Endothelial cell of umbilical vein (primary cell): ENCODE measurements around the gene MBD2. TPM values are rescaled to one million over a fixed set of nuclear protein-coding genes. Genes with fewer than 3 reads are reported as not detected.

Experiments used
- BruUV-seq: library from RNA; stranded (reverse); fragments of 400-500 nt; replicated peaks from 2 replicates; lab custom pipeline; 2021; lab: Mats Ljungman, UMichigan
- CTCF ChIA-PET: fragments of 300-600, 350-600 bp; sonication (Branson Sonifier 250); formaldehyde crosslinking; loops from one replicate; lab custom pipeline; 2021; ENCODE audit warnings: antibody characterized with exemption, inconsistent platforms; lab: Charles Lee
- POLR2A ChIA-PET: fragments of 300-600, 350-600 bp; sonication (Branson Sonifier 250); formaldehyde crosslinking; loops from one replicate; lab custom pipeline; 2021; ENCODE audit warnings: antibody characterized with exemption, inconsistent platforms; lab: Charles Lee
- DNase-seq: peaks from one replicate; pipeline ENCODE4 v3.0.0-alpha.2; 2011; ENCODE audit warnings: low read depth, low spot score
- FAIRE-seq: peaks from 2 replicates; lab custom pipeline; 2011; peaks lifted over from hg19 to GRCh38; lab: Jason Lieb, UNC
- H2AFZ ChIP-seq: 2 replicates; pipeline ENCODE4 v1.6.0; 2012; ENCODE audit warnings: low read depth, low read length, control low read depth, inconsistent platforms
- H3K27ac ChIP-seq: 2 replicates; pipeline ENCODE4 v1.5.1; 2011; ENCODE audit warnings: low read depth, mild to moderate bottlenecking, control low read depth, low read length, moderate library complexity; ENCODE audit not compliant: insufficient read depth
- H3K27me3 ChIP-seq, 2 experiments: 2 replicates each; pipeline versions ENCODE4 v1.6.0 to v1.6.1; 2011; ENCODE audit warnings: low read length in 2 of 2, mixed read lengths in 1 of 2; ENCODE audit not compliant: control insufficient read depth in 2 of 2, insufficient read depth in 2 of 2
- H3K36me3 ChIP-seq, 2 experiments: 2 replicates in 1 of 2; 3 replicates in 1 of 2; pipeline ENCODE4 v1.5.1; 2011; ENCODE audit warnings: low read length in 2 of 2, mild to moderate bottlenecking in 1 of 2, moderate library complexity in 1 of 2; ENCODE audit not compliant: control insufficient read depth in 2 of 2, insufficient read depth in 2 of 2; ENCODE audit errors: extremely low read depth in 1 of 2
- H3K4me1 ChIP-seq: 3 replicates; pipeline ENCODE4 v1.5.1; 2011; ENCODE audit warnings: mild to moderate bottlenecking, low read length; ENCODE audit not compliant: control insufficient read depth, insufficient read depth; ENCODE audit errors: extremely low read depth
- H3K4me2 ChIP-seq: 2 replicates; pipeline ENCODE4 v1.6.1; 2011; ENCODE audit warnings: low read length, control low read depth, mixed read lengths; ENCODE audit not compliant: insufficient read depth
- H3K4me3 ChIP-seq, 3 experiments: fragments of 200-600 bp in 1 of 3; sonication (generic), shearing (Covaris generic) in 1 of 3; replicated peaks in 1 of 3; 2 replicates each; pipeline ENCODE4 v1.5.1; 2011 to 2016; ENCODE audit warnings: control low read depth in 3 of 3, low read length in 3 of 3, mild to moderate bottlenecking in 2 of 3, inconsistent platforms in 1 of 3, low read depth in 1 of 3, moderate library complexity in 1 of 3; ENCODE audit not compliant: insufficient read depth in 1 of 3
- H3K79me2 ChIP-seq: 2 replicates; pipeline ENCODE4 v1.6.0; 2012; ENCODE audit warnings: low read length, inconsistent platforms; ENCODE audit not compliant: control insufficient read depth, insufficient read depth
- H3K9ac ChIP-seq: replicated peaks from 2 replicates; pipeline ENCODE3; 2011; ENCODE audit warnings: low read length, control low read depth; ENCODE audit not compliant: insufficient read depth; ENCODE audit errors: extremely low read depth
- H3K9me1 ChIP-seq: replicated peaks from 3 replicates; pipeline ENCODE4 v1.6.0; 2011; ENCODE audit warnings: mild to moderate bottlenecking, low read length; ENCODE audit not compliant: control insufficient read depth, insufficient read depth; ENCODE audit errors: extremely low read depth
- H3K9me3 ChIP-seq: replicated peaks from 2 replicates; pipeline ENCODE4 v1.5.1; 2012; ENCODE audit warnings: low read length, inconsistent platforms; ENCODE audit not compliant: control insufficient read depth, insufficient read depth
- H4K20me1 ChIP-seq: replicated peaks from 2 replicates; pipeline ENCODE3; 2011; ENCODE audit warnings: mild to moderate bottlenecking, low read length; ENCODE audit not compliant: control insufficient read depth, insufficient read depth; ENCODE audit errors: extremely low read depth
- CTCF ChIP-seq, 2 donors: IDR thresholded peaks; 1 replicate in 1 of 2; 2 replicates in 1 of 2; pipeline ENCODE4 v1.5.1; 2011; ENCODE audit warnings: low read length in 2 of 2, mild to moderate bottlenecking in 2 of 2, moderate library complexity in 2 of 2, control low read depth in 1 of 2, inconsistent platforms in 1 of 2, low read depth in 1 of 2; ENCODE audit not compliant: insufficient read depth in 1 of 2; ENCODE audit errors: extremely low read depth in 1 of 2
- EZH2 ChIP-seq: IDR thresholded peaks from 2 replicates; pipeline ENCODE4 v1.6.1; 2012; ENCODE audit warnings: borderline replicate concordance, low read depth, mild to moderate bottlenecking, moderate library complexity, low read length, inconsistent platforms; ENCODE audit not compliant: severe bottlenecking
- FOS ChIP-seq: IDR thresholded peaks from 2 replicates; pipeline ENCODE4 v1.6.1; 2011; ENCODE audit warnings: mild to moderate bottlenecking, low read length, moderate library complexity, borderline replicate concordance; ENCODE audit not compliant: insufficient read depth
- GATA2 ChIP-seq: IDR thresholded peaks from 2 replicates; pipeline ENCODE4 v1.7.0; 2011; ENCODE audit warnings: low read depth, mild to moderate bottlenecking, moderate library complexity, mixed read lengths, low read length; ENCODE audit not compliant: insufficient read length, insufficient read depth
- JUN ChIP-seq: IDR thresholded peaks from 2 replicates; pipeline ENCODE4 v1.6.1; 2011; ENCODE audit warnings: borderline replicate concordance, low read depth; ENCODE audit not compliant: insufficient read length, insufficient read depth
- MAX ChIP-seq: IDR thresholded peaks from 2 replicates; pipeline ENCODE4 v1.6.1; 2011; ENCODE audit not compliant: insufficient read depth, insufficient read length
- MYC ChIP-seq: IDR thresholded peaks from one replicate; pipeline ENCODE4 v1.6.1; 2011; ENCODE audit warnings: mild to moderate bottlenecking, low read depth, low read length
- POLR2A ChIP-seq: IDR thresholded peaks from 2 replicates; pipeline ENCODE4 v1.6.1; 2012; ENCODE audit warnings: low read depth, mild to moderate bottlenecking, control low read depth, low read length
- POLR2AphosphoS5 ChIP-seq: IDR thresholded peaks from 2 replicates; pipeline ENCODE4 v1.6.1; 2012; ENCODE audit warnings: low read depth, mild to moderate bottlenecking, control low read depth, low read length, moderate library complexity; ENCODE audit not compliant: insufficient read depth
- dilution Hi-C: fragments of 300-500 bp; cut with MboI; formaldehyde crosslinking; loops from one replicate; pipeline ENCODE4 v1.15.0; 2019; ENCODE audit warnings: low sequenced_read_pairs; ENCODE audit not compliant: extremely low pct_ligation_motif_present
- intact Hi-C: fragments of 100-400 bp; cut with micrococcal nuclease; formaldehyde crosslinking; loops from one replicate; pipeline ENCODE4 v1.10.0; 2022
- polyA plus RNA-seq, 4 experiments: library from polyadenylated mRNA; depleted of rRNA in 3 of 4; stranded (reverse) in 3 of 4; unstranded in 1 of 4; fragments of >200 nt; gene quantifications; 2 replicates each; pipeline versions ENCODE4 v1.2.1 to v1.2.3, GENCODE V29; 2011 to 2012; ENCODE audit warnings: missing spikeins in 1 of 4
- total RNA-seq: library from RNA; stranded (reverse); gene quantifications from 2 replicates; pipeline ENCODE4 v1.2.3, GENCODE V29; 2021

The MBD2 gene
- total and polyA plus RNA-seq, 2 donors (not counting 3 experiments of a cell fraction or from before 2014, with no cell fraction given): 86.8 to 110 TPM

GRCh38 chr18:54147439-54147838, 77.0 kb downstream of the MBD2 start:
- H3K79me2 ChIP-seq: no peaks in the 10 kb centered on the region

More at GRCh38 chr18:54147439-54147838, 77.0 kb downstream of the MBD2 start:
- Histone ChIP-seq H3K4me3 (no peak overlapping the region), H3K36me3 (no peaks in the 10 kb centered on the region), H3K9ac (no peak overlapping the region), H2AFZ (no peak overlapping the region), H4K20me1 (no peaks in the 10 kb centered on the region), H3K9me1 (no peaks in the 10 kb centered on the region), H3K4me1 (peaks cover 26% of the 10 kb centered on the region), H3K9me3 (no peaks in the 10 kb centered on the region), H3K27ac (no peak overlapping the region), H3K4me2 (no peak overlapping the region), H3K27me3 (no peaks in the 10 kb centered on the region)
- no TSS peak for BruUV-seq
- TF ChIP-seq JUN: no peak
- no peak for TF ChIP-seq CTCF (IDR thresholded peaks at IDR 0.05; ENCODE audit: extremely low read depth in 1 of 2, insufficient read depth in 1 of 2, low read depth in 1 of 2, low read length in 2 of 2)
- TF ChIP-seq MAX: no peak
- no peak for TF ChIP-seq POLR2A
- no peak for TF ChIP-seq EZH2
- TF ChIP-seq GATA2: no peak
- TF ChIP-seq MYC: no peak
- TF ChIP-seq POLR2AphosphoS5: no peak
- no peak for TF ChIP-seq FOS
- ChIA-PET CTCF (no interaction called here), POLR2A (no interaction called here)
- intact Hi-C loops (no loop called here), dilution Hi-C loops (no loop called here)
- DNase-seq: no peak
- no peak for FAIRE-seq
